ENCODE data around the gene AFF3.
"Not testable (repeated sequence)": the region's sequence is repeated elsewhere in the genome, so short reads cannot be mapped to it uniquely, and the experiment has no call there.

The AFF3 gene

DNA sequence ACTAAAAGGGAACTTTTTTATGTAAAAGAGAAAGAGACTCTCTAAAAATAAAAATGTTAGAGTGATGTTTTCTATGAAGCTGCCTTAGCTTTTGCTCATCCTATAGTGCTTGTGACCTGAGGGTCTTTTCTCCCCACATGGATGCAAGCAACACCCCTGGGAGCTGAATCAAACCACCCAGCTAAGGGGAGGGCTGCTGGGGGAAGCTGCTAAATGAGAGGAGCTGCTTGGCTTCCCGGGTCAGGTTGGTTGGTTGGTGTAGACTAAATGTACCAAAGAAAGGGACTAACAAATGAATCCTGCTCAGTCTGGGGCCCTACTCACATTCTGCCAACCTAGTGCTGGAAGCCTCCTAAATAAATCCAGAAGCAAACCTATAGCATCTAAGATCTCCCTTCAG, 35.0 kb downstream of the AFF3 start:
- DNase-seq, result no peak

DNA sequence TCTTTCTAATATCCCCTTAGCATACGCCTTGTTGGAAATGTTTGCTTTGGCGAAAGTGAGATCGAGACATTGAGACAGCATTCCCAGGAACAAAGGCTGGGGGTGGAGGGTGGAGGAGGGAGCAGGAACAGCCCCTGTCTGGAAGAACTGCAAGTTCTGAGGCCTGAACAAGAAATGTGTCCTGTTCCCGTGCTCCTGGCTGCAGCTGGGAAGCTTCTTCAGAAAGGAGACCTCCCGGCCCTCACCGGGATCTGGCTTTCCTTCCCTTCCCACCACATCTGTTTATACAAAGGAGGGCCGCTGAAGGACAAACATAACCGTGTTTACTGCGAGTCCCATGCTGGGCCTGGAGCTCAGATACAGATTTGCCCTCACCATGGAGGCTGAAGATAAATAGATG, 35.9 kb downstream of the AFF3 start:
- peak; percentile 43 for DNase-seq

DNA sequence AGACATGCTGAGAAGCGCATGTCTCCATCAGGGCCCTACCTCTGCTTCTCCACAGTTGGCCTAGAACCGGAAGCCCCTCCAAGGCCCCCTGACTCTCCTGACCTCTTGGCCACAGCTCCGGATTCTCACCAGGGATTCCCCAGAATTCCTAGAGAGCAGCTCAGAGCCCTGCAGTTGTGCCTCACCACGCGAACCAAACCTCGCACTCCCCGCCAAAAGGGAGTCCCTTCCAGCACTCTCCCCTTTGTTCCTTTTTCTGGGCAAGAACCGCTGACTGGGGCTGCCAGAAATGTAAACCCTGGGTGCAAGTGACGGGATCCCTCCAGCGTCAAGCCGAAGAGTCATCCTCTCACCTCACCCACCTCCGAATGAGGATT, 36.7 kb downstream of the AFF3 start:
- no peak for DNase-seq

- peak; percentile 77 for DNase-seq
Observed at GRCh38 chr2:100104718-100105677, 37.4 kb downstream of the AFF3 start.

DNA sequence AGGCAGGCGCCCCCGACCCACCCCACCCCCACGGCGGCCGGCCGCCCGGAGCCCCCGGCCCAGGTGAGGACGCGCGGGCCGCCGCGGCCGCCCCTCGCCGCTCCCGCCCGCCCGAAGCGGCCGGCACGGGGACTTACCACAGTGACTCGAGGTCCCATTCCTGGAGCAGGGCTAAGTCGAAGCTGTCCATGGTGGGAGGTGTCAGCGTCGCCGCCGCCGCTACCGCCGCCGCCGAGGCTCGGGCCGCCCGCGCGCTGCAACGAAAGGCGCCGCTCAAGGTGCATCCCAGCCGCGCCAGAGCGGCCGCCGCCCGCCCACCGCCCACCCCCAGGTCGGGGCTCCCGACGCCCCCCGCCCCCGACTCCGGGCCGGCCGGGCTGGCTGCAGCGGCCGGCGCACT, 38.1 kb downstream of the AFF3 start:
- peak; percentile 44 for DNase-seq

GRCh38 chr2:100103527-100104252, 38.7 kb downstream of the AFF3 start:
- DNase-seq, result peak; percentile 32

DNA sequence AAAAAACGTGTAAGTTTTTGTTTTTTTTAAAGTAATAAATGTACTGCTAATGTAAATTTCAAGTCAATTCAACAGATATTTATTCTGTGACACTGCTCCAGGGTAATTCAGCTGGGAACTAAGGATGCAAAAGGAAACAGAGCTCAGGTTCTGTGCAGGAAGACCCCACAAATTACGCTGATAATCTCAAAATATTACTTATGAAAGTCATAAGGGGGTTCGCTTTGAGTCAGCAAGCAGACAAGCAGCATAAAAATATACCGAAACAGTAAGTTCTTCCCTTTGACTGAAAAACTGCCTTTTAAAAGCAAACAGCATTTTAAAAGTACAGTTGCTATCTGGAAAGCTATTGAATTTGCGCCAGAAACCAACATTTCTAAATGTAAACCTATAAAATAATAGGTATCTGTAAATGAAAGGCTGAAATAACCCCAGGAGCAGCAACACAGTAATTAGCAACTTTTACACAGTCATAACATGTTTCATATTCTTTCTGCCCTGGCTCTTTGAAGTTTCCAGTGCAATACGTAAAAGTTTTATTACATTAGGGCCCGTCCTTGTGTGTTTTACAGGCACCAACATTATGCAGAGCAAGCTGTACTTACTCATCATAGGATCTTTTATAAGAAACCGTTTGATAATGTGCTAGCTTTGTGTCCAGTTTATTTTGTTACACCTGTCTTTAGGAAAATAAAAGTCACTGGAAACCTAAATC, 39.8 kb downstream of the AFF3 start:
- not testable (repeated sequence) for DNase-seq

GRCh38 chr2:100098855-100099254, 43.5 kb downstream of the AFF3 start:
- DNase-seq, result not testable (repeated sequence)

DNA sequence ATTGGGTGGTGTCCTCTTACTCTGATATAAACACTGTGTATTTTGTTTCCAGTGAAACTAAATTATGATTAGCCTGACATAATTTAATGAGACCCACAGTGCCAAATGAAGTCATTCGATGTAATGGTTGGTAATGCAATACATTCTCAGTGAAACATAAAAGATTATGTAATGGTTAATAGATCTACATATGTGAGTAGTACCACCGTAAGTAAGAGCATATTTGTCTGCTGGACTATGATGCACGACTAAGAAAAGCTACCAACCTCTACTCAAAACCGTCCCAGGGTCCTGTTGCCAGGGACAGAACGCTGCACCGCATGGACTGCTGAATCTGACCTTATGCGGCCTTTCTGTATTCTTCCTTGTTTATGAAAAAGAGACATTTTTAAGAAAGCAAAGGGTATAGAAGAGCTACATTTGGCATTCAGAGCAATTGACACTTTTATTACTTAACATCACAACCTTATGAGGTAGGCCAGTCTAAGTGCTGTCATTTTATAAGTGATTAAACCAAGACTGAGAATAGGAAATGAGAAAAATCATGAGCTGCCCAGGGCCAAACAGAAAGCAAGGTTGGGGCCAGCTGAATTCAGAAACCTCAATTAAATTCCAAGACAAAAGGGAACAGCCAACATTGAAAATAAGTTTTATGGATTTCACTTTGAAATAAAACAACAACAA, 44.6 kb downstream of the AFF3 start:
- not testable (repeated sequence) for DNase-seq

DNA sequence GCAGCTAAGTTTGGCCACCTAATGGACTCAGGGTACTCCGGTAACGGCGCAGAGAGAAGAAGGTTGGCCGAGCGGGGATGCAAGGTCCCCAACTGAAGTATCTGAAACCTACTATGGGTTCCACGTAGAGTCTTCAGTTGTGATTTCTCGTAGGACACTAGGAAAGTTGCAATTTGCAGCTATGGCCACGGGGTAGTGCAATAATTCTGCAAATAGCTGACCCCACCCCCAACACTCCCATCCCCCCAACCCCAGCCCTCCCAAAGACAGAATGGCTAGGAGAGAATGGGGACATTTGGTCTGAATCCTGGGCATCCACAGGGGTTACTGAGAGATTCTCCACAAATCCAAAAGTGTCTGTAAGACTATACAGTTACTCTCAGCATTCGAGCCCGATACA, 46.5 kb downstream of the AFF3 start:
- DNase-seq, result not testable (repeated sequence)

DNA sequence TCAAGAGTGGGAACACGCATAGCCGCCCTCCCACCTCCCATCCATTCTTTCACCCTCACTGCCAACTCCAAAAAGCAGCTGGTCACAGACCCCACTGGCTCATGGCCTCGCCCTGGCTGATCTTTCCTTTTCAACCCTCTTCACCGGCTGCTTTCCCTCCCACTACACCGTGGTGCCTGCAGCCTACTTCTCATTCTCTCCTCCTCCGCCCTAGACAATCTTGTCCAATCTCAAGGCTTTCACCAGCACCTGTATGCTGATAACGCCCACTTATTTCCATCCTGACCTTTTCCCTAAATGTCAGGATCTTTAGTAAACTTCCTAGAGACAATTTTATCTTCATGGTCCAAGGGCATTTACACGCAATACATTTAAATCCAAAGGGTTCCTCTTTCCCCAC, 50.6 kb downstream of the AFF3 start:
- not testable (repeated sequence) for DNase-seq

DNA sequence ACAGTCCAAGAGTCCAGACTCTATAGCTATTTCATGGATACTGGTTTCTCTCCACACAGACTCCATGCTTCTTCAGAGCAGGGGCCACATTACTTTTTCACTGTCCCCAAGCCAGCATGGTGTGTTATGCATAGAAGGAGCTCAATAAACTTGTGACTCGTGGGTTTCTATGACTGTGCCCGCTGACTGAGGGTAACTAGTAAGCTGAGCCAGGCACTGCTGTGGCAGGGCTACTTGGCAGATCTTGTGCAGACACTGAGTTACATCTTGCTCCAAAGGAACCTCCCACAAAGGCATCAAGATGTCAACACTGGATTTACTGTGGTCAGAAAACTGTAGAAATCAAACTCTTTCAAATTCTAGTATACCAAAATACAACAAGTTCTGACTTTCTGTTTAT, 56.6 kb downstream of the AFF3 start:
- DNase-seq, result not testable (repeated sequence)

DNA sequence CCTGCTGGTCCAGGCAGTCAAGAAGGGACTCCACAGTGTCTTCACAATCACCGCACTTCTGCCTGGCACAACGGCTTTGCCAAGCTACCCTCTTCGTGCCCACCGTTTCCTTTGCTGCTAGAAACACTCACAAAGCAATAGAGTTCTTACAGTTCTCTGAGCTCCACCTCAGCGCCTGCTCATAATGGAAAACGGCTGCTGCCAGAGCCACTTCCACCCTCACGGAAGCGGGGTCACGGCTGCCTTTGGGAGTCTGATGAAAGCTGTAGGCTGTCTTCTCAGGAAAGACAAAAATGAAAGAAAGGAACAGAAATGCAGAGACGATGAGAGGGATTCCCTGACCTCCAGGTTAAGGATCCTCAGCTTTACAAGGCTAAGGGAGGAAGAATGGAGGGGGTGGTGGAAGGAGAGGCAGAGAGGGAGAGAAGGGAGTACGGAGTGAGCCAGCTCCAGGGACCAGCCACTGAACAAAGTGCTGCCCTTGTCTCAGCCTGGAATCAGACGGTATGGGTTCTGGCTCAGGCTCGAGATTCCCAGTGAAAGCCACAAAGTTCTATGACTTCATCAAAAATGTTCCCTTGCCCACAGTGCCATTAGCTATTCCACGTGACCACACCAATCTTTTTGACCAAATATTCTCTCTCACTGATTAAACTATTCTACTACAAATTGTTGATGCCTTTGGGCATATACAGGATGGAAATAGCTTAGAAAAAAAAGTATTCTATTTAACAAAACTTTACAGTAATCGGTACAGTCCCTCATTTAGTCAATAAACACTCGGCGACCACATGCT, 58.8 kb downstream of the AFF3 start:
- DNase-seq, result not testable (repeated sequence)

DNA sequence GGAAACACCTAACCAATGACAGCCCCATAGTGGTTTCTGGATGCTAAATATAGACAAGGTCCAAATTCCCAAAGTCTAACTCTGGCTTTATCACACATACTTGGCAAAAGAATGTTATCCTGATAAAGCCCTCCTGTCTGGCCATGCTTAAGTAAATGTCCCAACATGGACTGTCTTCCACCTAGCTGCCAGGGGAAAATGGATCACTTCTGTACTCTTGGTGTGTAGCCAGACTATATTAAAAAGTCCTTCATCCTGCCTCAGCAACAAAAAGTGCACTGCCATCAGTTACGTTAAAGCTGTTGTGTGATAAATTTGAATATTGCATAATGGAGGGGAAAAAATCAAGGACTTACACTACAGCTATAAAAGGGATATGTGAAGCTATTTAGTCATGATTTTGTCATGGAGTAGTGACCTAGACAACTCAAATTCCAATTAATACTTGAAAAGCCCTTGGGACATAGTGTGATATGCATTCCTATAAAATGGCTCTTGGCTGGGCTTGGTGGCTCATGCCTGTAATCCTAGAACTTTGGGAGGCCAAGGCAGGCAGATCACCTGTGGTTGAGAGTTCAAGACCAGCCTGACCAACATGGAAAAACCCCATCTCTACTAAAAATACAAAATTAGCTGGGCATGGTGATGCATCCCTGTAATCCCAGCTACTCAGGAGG, 60.0 kb downstream of the AFF3 start:
- DNase-seq, result not testable (repeated sequence)

GRCh38 chr2:100077935-100078334, 64.5 kb downstream of the AFF3 start:
- DNase-seq, result no peak

- no peak for DNase-seq
Observed at GRCh38 chr2:100077456-100077855, 64.9 kb downstream of the AFF3 start.

- no peak for DNase-seq
Observed at GRCh38 chr2:100075532-100075931, 66.9 kb downstream of the AFF3 start.

DNA sequence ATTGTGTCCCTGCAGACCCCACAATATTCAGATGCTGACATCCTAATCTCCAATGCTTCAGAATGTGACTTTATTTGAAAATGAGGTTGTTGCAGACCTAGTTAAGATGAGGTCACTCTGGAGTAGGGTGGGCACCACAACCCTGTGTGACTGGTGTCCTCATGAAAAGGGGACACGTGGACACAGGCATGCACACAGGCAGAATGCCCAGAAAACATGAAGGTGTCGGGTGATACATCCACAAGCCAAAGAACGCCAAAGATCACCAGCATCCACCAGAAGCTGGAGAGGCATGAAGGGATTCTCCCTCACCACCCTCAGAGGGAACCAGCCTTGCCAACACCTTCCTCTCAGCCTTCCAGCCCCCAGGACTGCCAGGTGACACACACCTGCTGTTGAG, 69.3 kb downstream of the AFF3 start:
- no peak for DNase-seq

DNA sequence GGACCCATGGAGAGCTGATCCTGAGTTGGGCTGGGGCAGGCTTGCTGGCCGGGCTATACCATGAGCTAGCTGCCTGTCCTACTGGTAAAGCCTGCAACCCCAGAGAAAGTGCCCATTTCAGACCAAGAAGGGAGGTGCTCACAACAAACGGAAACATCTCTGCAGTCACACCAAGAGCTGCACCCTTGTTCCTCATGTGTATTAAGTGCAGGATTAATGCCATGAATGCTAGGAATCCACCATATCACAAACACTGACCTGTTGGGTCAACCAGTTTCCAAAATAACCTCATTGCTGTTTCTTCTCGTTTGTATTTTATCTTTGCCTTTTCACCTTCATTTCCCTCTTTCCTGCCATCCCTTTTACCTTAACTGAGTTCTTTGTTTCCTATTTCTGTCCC, 69.9 kb downstream of the AFF3 start:
- DNase-seq, result no peak

DNA sequence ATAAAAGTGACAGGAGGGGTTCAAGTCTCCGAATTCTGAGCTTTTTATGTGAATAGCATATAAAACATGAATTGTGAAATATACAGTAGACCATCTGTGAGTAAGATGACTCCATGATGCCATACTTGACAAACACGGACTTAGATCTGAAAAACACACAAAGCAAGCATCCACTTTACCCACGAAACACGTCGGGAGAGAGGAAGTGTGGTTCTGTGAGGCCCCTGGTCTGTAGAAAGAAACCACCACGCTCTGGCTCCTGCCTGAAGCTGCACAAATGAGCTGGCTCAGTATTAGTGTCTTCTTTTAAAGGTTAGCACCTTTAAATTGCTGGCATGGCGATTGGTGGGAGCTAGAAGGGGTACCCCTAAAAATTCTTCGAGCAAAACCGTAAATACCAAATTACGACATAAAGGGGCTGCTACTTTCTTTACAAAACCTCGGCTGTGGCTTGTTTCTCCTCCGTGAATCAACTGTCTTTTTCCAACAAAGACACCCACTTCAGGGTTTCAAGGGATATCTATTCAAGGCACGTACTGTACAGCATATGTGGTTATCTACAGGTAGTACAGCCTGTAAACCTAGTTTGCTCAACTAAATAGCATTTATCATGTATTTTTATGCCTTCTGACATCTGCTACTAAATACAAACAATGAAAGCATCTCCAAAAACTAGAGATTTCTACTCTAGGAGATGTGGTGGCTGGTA, 70.9 kb downstream of the AFF3 start:
- peak; percentile 57 for DNase-seq

DNA sequence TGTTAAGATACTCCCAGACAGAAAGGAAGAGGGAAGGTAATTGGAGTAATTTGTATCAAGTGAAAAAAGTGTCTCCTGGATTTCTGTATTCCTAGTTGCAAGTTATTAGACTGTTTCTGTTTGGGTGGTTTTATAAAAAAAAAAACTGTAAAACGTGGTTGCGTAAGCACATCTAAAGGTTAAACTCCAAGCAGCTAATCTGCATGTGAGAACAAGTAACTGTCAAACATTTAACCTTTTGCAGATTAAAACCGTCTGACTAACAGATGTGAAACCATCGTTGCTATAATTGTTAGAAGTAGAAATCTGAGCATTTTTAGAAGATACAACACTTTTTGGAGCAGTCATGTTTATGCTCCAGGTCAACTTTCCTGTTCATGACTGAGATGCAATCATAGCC, 72.3 kb downstream of the AFF3 start:
- DNase-seq, result no peak
